ENCODE measurements around the gene RGP1.

GRCh38 chr9:35716230-35716629, 32.9 kb upstream of the RGP1 start:
- no peak for TF ChIP-seq CTCF (IDR thresholded peaks at IDR 0.05)
- no peak for TF ChIP-seq POLR2A (IDR thresholded peaks at IDR 0.05)
